Measurements from ENCODE around the gene TNFSF11.

Gene TNFSF11

DNA sequence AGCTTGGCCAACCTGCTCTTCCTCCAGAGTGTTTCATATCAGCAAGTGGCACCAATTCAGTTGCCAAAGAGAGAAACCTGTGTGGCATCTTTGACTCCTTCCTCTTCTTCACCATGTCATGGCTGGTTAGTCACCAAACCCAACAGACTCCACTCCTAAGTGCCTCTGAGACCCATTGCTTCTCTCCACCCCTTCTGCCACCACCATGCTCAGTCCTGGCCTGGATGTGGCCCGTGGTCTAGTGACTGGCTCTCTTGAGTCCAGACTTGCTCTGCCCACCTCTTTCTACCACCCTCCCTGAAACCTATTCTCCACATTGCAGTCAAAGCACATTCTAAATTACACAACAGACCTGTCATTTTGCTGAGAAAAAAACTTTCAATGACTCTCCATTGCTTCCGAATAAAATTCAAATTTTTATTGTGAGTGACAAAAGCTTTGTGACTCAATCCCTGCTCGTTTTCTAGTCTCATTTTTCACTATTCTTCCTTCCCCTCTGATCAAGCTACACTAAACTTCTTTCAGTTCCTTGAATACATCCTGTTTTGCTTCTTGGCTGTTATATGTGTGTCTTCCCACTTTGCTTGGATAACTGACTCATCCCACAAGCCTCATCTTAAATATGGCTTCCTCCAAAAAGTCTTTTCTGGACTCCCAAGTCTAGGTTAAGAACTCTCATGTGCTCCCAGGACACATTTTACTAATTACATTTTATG is 12.0 kb upstream of the TNFSF11 start:
- Histone ChIP-seq H3K9ac (ENCODE audit: low read depth, low read length) (no peak overlapping the region), H3K9me3 (replicated peaks; ENCODE audit: low read length) (no peaks in the 10 kb centered on the region), H3K4me1 (ENCODE audit: control insufficient read depth, insufficient read depth, low read length) (peaks cover 14% of the 10 kb centered on the region), H3K27me3 (ENCODE audit: control insufficient read depth, insufficient read depth, low read length) (no peaks in the 10 kb centered on the region), H3K4me3 (ENCODE audit: low read length) (no peak overlapping the region), H3K4me2 (ENCODE audit: low read length) (peak overlapping the region; percentile 27), H3K36me3 (ENCODE audit: insufficient read depth, low read length) (no peaks in the 10 kb centered on the region)

GRCh38 chr13:42567906-42568305 is 6.0 kb upstream of the TNFSF11 start:
- peaks cover 20% of the 10 kb centered on the region for H3K27me3 ChIP-seq (ENCODE audit: control insufficient read depth, insufficient read depth, low read length)
- H3K4me1 ChIP-seq (ENCODE audit: control insufficient read depth, insufficient read depth, low read length), result no peaks in the 10 kb centered on the region
- H3K4me2 ChIP-seq (ENCODE audit: low read length), result no peak overlapping the region
- H3K9me3 ChIP-seq (replicated peaks; ENCODE audit: low read length), result no peaks in the 10 kb centered on the region
- H3K9ac ChIP-seq (ENCODE audit: low read depth, low read length), result no peak overlapping the region
- no peaks in the 10 kb centered on the region for H3K36me3 ChIP-seq (ENCODE audit: insufficient read depth, low read length)
- no peak overlapping the region for H3K4me3 ChIP-seq (ENCODE audit: low read length)

GRCh38 chr13:42569576-42570344 is 4.2 kb upstream of the TNFSF11 start:
- H3K9me3 ChIP-seq (replicated peaks; ENCODE audit: low read length), result peaks cover 3% of the 10 kb centered on the region
- H3K4me1 ChIP-seq (ENCODE audit: control insufficient read depth, insufficient read depth, low read length), result peaks cover 5% of the 10 kb centered on the region
- H3K36me3 ChIP-seq (ENCODE audit: insufficient read depth, low read length), result no peaks in the 10 kb centered on the region
- peaks cover 37% of the 10 kb centered on the region for H3K27me3 ChIP-seq (ENCODE audit: control insufficient read depth, insufficient read depth, low read length)
- H3K4me3 ChIP-seq (ENCODE audit: low read length), result no peak overlapping the region
- no peak overlapping the region for H3K4me2 ChIP-seq (ENCODE audit: low read length)
- H3K9ac ChIP-seq (ENCODE audit: low read depth, low read length), result no peak overlapping the region

DNA sequence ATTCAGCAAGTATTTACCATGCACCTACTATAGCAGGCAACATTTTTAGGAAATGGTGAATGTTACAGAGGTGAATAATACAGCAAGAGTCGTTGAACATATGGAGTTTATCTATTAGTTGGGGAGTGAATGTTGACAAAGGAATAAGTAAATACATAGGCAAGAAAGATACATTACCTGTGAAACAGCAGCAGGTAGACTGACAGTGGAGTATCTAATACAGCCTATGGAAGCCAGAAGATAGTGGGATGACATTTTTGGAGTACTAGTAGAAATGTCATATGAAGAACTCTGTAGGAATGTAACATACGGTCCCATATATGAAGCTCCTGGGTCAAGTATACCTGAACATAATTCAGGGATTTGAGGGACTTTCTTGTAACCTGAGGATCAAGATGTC is 2.1 kb upstream of the TNFSF11 start:
- Histone ChIP-seq H3K36me3 (ENCODE audit: insufficient read depth, low read length) (no peaks in the 10 kb centered on the region), H3K9me3 (replicated peaks; ENCODE audit: low read length) (peaks cover 3% of the 10 kb centered on the region), H3K4me2 (ENCODE audit: low read length) (no peak overlapping the region), H3K27me3 (ENCODE audit: control insufficient read depth, insufficient read depth, low read length) (peaks cover 59% of the 10 kb centered on the region), H3K4me1 (ENCODE audit: control insufficient read depth, insufficient read depth, low read length) (peaks cover 9% of the 10 kb centered on the region), H3K9ac (ENCODE audit: low read depth, low read length) (no peak overlapping the region), H3K4me3 (ENCODE audit: low read length) (no peak overlapping the region)

- Histone ChIP-seq H3K4me2 (ENCODE audit: low read length) (peak overlapping the region; percentile 68), H3K9me3 (replicated peaks; ENCODE audit: low read length) (peaks cover 3% of the 10 kb centered on the region), H3K36me3 (ENCODE audit: insufficient read depth, low read length) (no peaks in the 10 kb centered on the region), H3K4me3 (ENCODE audit: low read length) (peak overlapping the region; percentile 59), H3K27me3 (ENCODE audit: control insufficient read depth, insufficient read depth, low read length) (peaks cover 77% of the 10 kb centered on the region), H3K4me1 (ENCODE audit: control insufficient read depth, insufficient read depth, low read length) (peaks cover 9% of the 10 kb centered on the region), H3K9ac (ENCODE audit: low read depth, low read length) (no peak overlapping the region)
Measured at GRCh38 chr13:42574435-42575311, 721 bp downstream of the TNFSF11 start.

- Histone ChIP-seq H3K9ac (ENCODE audit: low read depth, low read length) (no peak overlapping the region), H3K36me3 (ENCODE audit: insufficient read depth, low read length) (no peaks in the 10 kb centered on the region), H3K4me2 (ENCODE audit: low read length) (no peak overlapping the region), H3K27me3 (ENCODE audit: control insufficient read depth, insufficient read depth, low read length) (peaks cover 69% of the 10 kb centered on the region), H3K4me3 (ENCODE audit: low read length) (no peak overlapping the region), H3K9me3 (replicated peaks; ENCODE audit: low read length) (peaks cover 3% of the 10 kb centered on the region), H3K4me1 (ENCODE audit: control insufficient read depth, insufficient read depth, low read length) (peaks cover 9% of the 10 kb centered on the region)
Measured at GRCh38 chr13:42575938-42576337, 2.0 kb downstream of the TNFSF11 start.

DNA sequence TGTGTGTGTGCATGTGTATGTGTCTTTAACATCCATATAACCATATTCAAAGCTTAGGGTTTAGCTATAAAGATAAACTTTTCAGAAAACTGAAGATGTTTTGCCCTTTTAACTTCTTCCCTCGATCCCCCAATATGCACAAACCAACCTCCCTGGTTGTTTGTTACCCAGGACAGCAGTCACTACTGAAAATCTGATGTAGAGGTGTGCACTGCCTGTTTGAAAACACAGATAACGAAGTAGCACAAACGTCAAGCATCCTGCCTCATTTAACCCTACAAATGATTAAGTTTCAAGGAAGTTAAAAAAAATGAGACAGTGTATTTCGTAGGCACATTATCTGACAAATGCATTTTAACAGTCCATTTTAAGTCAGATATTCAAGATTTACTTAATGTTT is 3.6 kb downstream of the TNFSF11 start:
- Histone ChIP-seq H3K9ac (ENCODE audit: low read depth, low read length) (no peak overlapping the region), H3K4me2 (ENCODE audit: low read length) (no peak overlapping the region), H3K4me1 (ENCODE audit: control insufficient read depth, insufficient read depth, low read length) (peaks cover 9% of the 10 kb centered on the region), H3K27me3 (ENCODE audit: control insufficient read depth, insufficient read depth, low read length) (peaks cover 64% of the 10 kb centered on the region), H3K36me3 (ENCODE audit: insufficient read depth, low read length) (no peaks in the 10 kb centered on the region), H3K4me3 (ENCODE audit: low read length) (no peak overlapping the region), H3K9me3 (replicated peaks; ENCODE audit: low read length) (peaks cover 3% of the 10 kb centered on the region)

DNA sequence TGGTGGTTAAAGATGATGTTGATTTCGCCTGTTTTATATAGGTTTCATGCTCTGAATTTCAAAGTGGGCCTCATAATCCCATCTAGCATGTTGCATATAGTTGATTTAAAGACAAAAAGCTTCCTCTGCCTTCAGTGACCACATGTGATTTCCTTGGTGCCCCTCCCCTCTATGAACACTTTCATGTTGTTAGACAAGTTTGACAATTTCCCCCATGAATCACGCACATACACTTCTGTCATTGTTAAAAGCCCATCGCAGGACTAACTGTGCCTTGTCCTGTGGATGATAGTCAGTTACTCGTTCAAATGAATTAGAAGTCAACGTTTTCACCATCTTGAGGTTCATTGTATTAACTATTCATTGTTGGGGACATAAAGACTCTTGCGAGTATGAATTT is 6.7 kb downstream of the TNFSF11 start:
- Histone ChIP-seq H3K4me1 (ENCODE audit: control insufficient read depth, insufficient read depth, low read length) (no peaks in the 10 kb centered on the region), H3K9ac (ENCODE audit: low read depth, low read length) (no peak overlapping the region), H3K36me3 (ENCODE audit: insufficient read depth, low read length) (no peaks in the 10 kb centered on the region), H3K4me3 (ENCODE audit: low read length) (no peak overlapping the region), H3K27me3 (ENCODE audit: control insufficient read depth, insufficient read depth, low read length) (peaks cover 42% of the 10 kb centered on the region), H3K4me2 (ENCODE audit: low read length) (no peak overlapping the region), H3K9me3 (replicated peaks; ENCODE audit: low read length) (no peaks in the 10 kb centered on the region)

- Histone ChIP-seq H3K4me1 (ENCODE audit: control insufficient read depth, insufficient read depth, low read length) (no peaks in the 10 kb centered on the region), H3K4me2 (ENCODE audit: low read length) (no peak overlapping the region), H3K27me3 (ENCODE audit: control insufficient read depth, insufficient read depth, low read length) (peaks cover 38% of the 10 kb centered on the region), H3K36me3 (ENCODE audit: insufficient read depth, low read length) (no peaks in the 10 kb centered on the region), H3K4me3 (ENCODE audit: low read length) (no peak overlapping the region), H3K9me3 (replicated peaks; ENCODE audit: low read length) (no peaks in the 10 kb centered on the region), H3K9ac (ENCODE audit: low read depth, low read length) (no peak overlapping the region)
Measured at GRCh38 chr13:42581427-42581826, 7.5 kb downstream of the TNFSF11 start.

DNA sequence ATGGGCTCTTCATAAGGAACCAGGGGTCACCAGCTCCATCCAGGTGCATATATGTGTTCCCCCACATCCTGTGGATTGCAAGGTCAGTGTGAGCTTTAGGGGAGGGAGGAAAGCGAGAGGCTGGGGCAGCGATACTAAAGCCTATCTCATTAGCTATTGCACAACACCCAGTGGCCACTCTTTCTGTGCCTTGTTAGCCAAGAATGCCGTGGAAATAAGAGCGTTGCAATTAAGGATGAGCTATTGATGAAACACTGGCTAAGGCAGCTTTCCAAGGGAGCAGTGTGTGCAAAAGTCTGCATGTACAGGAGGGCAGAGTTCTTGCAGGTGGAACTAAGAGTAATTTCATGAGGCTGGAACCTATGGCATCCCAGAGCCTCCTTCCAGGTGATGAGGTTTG is 17.6 kb downstream of the TNFSF11 start:
- Histone ChIP-seq H3K27me3 (ENCODE audit: control insufficient read depth, insufficient read depth, low read length) (peaks cover 75% of the 10 kb centered on the region), H3K4me2 (ENCODE audit: low read length) (no peak overlapping the region), H3K36me3 (ENCODE audit: insufficient read depth, low read length) (no peaks in the 10 kb centered on the region), H3K9me3 (replicated peaks; ENCODE audit: low read length) (no peaks in the 10 kb centered on the region), H3K9ac (ENCODE audit: low read depth, low read length) (no peak overlapping the region), H3K4me3 (ENCODE audit: low read length) (no peak overlapping the region), H3K4me1 (ENCODE audit: control insufficient read depth, insufficient read depth, low read length) (peaks cover 5% of the 10 kb centered on the region)
